Muscle layer of colon (tissue), 2 donors: ENCODE measurements around the gene SLC12A6.

Experiments
- H3K27ac ChIP-seq: one replicate; pipeline ENCODE4 v1.7.0; 2013; ENCODE audit warnings: low read depth, mild to moderate bottlenecking, low read length, moderate library complexity
- H3K27me3 ChIP-seq, 2 donors: one replicate each; pipeline ENCODE4 v1.7.0; 2013; ENCODE audit warnings: low read length in 2 of 2, mild to moderate bottlenecking in 2 of 2; ENCODE audit not compliant: insufficient read depth in 2 of 2, control insufficient read depth in 1 of 2
- H3K36me3 ChIP-seq: one replicate; pipeline ENCODE4 v1.7.0; 2013; ENCODE audit warnings: mild to moderate bottlenecking, low read length; ENCODE audit not compliant: insufficient read depth
- H3K4me1 ChIP-seq: one replicate; pipeline ENCODE4 v1.7.0; 2013; ENCODE audit warnings: mild to moderate bottlenecking, low read length; ENCODE audit not compliant: insufficient read depth
- H3K4me3 ChIP-seq, 2 donors: one replicate each; pipeline ENCODE4 v1.7.0; 2013; ENCODE audit warnings: low read length in 2 of 2, low read depth in 1 of 2, mild to moderate bottlenecking in 1 of 2, moderate library complexity in 1 of 2
- H3K9ac ChIP-seq: one replicate; pipeline ENCODE4 v1.7.0; 2013; ENCODE audit warnings: low read length
- H3K9me3 ChIP-seq: one replicate; pipeline ENCODE4 v1.7.0; 2013; ENCODE audit warnings: mild to moderate bottlenecking, low read length
- donor health status: abdominal sarcoma.
- donor health status: Adenocarcinoma of cecum.

SLC12A6 gene

DNA sequence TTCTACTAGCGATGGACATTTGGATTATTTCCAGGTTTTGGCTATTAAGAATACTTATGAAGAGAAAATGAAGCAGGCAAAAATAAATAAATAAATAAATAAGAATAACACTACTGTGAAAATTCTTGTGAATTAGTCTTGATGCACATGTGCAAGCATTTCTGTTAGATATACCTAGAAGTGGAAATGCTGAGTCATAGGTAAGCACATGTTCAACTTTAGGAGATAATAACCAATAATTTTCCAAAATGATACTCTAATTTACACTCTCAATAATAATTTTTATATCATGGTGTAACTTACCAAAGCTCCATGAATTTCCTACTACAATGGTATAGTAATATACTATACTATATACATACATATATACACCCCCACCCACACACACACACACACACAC is 89.4 kb downstream of the SLC12A6 start:
- Histone ChIP-seq H3K9ac (no peak overlapping the region), H3K36me3 (peaks cover 55% of the 10 kb centered on the region)

DNA sequence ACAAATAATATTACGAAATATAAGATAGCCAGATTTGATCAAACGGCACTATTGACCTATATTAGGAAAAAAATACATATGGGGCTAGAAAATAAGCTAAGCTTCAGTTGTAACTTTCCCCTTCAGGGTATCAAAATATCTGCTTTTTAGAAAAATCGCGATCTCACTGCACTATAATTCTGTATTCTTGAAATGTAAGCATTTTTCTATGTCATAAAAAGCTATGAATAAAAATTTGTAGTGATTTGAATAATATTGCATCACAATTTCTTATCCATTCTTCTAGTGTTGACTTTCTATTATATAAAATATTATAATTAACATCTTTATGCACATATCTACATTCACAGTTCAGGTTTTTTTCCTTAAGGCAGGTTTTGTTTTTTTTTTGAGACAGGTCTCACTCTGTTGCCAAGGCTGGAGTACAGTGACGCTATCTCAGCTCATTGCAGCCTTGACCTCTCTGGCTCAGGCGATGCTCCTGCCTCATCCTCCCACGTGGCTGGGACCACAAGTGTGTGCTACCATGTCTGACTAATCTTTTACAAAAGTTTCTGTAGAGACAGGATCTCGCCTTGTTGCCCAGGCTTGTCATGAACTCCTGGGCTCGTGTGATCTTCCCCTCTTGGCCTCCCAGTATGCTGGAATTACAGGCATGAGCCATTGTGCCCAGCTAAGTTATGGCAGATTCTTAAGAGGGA is 91.2 kb downstream of the SLC12A6 start:
- H3K27me3 ChIP-seq: no peaks in the 10 kb centered on the region
- no peak overlapping the region for H3K9ac ChIP-seq
- no peaks in the 10 kb centered on the region for H3K4me1 ChIP-seq
- H3K9me3 ChIP-seq: no peaks in the 10 kb centered on the region
- H3K27ac ChIP-seq: no peak overlapping the region
- peaks cover 42% of the 10 kb centered on the region for H3K36me3 ChIP-seq
- no peak overlapping the region for H3K4me3 ChIP-seq

More for the DNA sequence above, 89.4 kb downstream of the SLC12A6 start:
- no peaks in the 10 kb centered on the region for H3K9me3 ChIP-seq
- no peaks in the 10 kb centered on the region for H3K4me1 ChIP-seq
- no peak overlapping the region for H3K27ac ChIP-seq
- no peak overlapping the region for H3K4me3 ChIP-seq
- H3K27me3 ChIP-seq: no peaks in the 10 kb centered on the region

DNA sequence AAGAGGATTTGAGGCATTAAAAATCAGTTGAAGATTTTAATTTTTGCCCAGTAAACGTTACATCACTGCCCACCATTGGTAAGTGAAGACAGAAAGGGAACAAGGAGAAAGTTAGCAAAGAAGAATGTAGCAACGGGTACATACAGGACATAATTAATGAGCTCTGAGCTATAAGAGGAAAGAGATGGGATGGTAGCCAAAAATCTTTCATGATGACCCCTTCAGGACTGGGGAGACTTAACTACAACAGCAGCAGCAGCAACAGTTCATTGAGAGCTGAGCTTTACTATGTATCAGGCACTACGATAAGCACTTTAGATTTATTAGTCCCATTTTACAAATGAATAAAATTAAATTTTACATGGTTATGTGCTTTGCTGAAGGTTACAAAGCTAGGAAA is 94.4 kb downstream of the SLC12A6 start:
- no peaks in the 10 kb centered on the region for H3K4me1 ChIP-seq
- H3K36me3 ChIP-seq: peaks cover 48% of the 10 kb centered on the region
- H3K9me3 ChIP-seq: no peaks in the 10 kb centered on the region
- no peak overlapping the region for H3K4me3 ChIP-seq
- no peaks in the 10 kb centered on the region for H3K27me3 ChIP-seq
- H3K27ac ChIP-seq: no peak overlapping the region
- no peak overlapping the region for H3K9ac ChIP-seq

DNA sequence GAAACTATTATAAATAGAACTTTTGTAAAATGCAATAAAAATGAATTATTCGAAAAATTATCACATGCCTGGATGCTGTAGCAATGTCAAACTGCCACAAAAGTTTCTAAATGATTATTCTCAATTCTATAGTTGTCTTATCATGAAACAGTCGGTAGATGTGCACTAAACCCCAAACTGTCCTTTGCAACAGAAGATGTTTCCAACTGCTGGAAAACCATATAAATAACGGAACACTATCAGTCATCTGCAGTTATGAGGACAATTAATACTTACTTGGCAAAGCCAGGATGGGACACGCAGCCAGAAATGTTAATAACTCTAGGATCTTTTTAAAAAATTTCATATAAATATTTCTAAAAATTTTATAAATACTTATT is 95.3 kb downstream of the SLC12A6 start:
- Histone ChIP-seq H3K4me3 (no peak overlapping the region), H3K27me3 (no peaks in the 10 kb centered on the region), H3K36me3 (peaks cover 54% of the 10 kb centered on the region)

DNA sequence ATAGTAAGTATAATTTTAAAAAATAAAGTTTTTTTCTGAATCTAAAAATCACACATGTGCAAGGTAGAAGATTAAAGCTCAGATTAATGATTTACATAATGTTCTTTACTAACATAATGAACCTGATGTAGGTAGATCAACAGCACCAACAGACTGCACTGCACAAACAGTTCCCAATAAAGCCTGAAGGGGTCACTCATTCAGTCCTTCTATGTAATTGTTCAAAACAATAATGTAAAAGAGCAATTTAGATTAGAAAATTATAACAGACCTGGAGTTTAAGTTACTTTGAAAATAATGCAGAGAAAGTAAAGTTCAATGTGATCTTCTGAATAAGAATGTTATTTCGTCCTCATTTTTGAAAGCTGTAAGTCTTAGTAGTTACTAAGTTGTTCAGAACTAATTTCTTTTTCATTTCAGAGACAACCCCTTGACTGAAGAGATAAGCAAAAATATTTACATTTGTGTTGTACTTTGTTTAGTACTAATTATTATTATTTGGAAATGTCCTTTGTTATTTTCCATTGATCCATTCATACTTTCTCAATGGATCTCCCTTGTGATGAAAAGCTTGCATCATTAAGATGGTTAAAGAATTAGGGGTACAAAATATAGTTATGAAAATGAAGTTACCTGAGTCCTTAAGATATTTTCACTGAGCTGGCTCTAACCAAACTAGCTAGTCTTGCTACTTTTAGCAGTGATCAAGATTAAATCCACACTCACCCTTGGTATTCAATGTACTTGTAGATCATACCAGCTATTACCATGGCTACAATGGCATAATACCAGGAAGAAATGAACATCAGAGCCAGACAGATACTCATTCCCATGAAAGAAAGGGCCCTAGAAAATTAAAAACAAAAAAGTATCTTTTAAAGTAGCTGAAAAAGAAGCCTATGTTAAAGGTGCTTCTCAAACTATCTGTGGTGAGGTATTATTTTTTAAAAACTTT is 95.9 kb downstream of the SLC12A6 start:
- Histone ChIP-seq H3K27me3 (no peaks in the 10 kb centered on the region), H3K9ac (no peak overlapping the region), H3K9me3 (no peaks in the 10 kb centered on the region), H3K4me3 (no peak overlapping the region), H3K4me1 (no peaks in the 10 kb centered on the region), H3K27ac (no peak overlapping the region), H3K36me3 (peaks cover 61% of the 10 kb centered on the region)

More for the DNA sequence above, 95.3 kb downstream of the SLC12A6 start:
- no peak overlapping the region for H3K27ac ChIP-seq
- no peaks in the 10 kb centered on the region for H3K9me3 ChIP-seq
- H3K4me1 ChIP-seq: no peaks in the 10 kb centered on the region
- H3K9ac ChIP-seq: no peak overlapping the region

DNA sequence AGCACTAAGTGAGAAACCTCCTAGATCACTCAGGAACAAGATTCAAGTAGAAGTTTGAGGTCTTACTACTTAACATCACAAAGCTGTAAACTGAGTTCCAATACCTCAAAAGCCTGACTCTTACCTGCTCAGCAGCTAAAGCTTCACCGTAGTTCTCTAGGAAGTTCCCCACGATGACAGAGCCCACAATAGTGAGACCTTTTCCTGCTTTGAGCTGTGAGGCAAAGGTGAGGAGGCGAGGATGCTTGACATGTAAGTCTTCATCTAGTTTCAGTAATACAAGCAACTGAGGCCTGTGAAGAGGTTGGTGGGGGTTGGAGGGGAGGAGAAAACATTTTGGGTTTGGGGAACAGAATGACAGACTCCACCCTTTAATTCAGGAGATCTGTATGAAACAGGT is 97.0 kb downstream of the SLC12A6 start:
- Histone ChIP-seq H3K36me3 (peaks cover 70% of the 10 kb centered on the region), H3K9ac (no peak overlapping the region), H3K9me3 (no peaks in the 10 kb centered on the region)

DNA sequence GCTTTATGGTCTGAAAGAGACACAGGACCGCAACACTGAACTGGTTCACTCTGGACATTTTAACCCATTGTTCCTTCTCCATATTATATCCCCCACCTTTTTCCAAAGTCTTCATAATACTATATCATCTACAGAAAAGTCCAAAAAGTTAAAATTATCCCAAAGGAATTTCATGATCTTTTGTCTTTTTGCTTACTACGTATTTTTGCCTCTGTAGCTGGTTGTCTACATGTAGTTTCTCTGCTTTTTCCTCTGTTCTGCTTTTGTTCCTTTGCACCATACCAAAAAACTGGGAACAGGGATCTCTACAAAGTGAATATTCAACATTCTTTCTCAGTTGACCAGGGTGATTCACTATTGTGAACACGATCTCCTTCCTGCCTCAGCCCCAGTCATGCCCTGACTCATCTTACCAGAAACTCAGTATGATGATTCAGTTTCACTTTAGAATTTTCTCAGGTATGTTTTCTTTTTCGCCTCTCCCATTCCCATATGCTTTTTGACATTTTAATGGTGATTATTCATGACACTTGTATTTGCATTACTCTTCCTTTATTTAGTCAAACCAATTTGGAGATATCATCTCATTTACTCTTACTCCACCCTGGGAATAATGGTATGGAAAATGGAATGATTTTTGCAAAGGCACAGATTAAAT is 98.3 kb downstream of the SLC12A6 start:
- H3K9me3 ChIP-seq: no peaks in the 10 kb centered on the region
- no peak overlapping the region for H3K9ac ChIP-seq
- no peaks in the 10 kb centered on the region for H3K4me1 ChIP-seq
- H3K36me3 ChIP-seq: peaks cover 66% of the 10 kb centered on the region
- no peaks in the 10 kb centered on the region for H3K27me3 ChIP-seq
- H3K4me3 ChIP-seq: no peak overlapping the region
- no peak overlapping the region for H3K27ac ChIP-seq

More for the DNA sequence above, 97.0 kb downstream of the SLC12A6 start:
- H3K4me1 ChIP-seq: no peaks in the 10 kb centered on the region
- H3K27me3 ChIP-seq: no peaks in the 10 kb centered on the region
- H3K4me3 ChIP-seq: no peak overlapping the region
- H3K27ac ChIP-seq: no peak overlapping the region

DNA sequence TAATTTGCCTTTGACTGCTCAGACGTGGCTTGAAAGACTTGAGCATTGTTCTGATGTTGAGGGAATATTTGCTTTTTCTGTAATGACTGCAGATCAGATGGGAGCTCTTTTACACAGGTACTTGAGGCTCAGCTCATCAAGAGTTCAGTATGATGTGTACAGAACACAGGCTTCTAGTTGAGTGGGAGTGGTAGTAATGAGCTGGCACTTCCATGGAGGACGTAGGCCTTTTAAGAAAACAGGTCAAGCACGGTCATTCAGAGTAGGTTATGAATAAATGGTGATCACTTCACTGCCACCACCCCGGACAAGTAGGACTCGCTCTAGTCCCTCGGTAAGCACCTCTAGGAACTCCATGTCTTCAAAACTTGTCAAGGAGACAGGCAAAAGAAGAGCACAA is 104.0 kb downstream of the SLC12A6 start:
- Histone ChIP-seq H3K4me3 (no peak overlapping the region), H3K4me1 (no peaks in the 10 kb centered on the region), H3K9me3 (no peaks in the 10 kb centered on the region), H3K27me3 (no peaks in the 10 kb centered on the region), H3K36me3 (peaks cover 64% of the 10 kb centered on the region), H3K27ac (no peak overlapping the region), H3K9ac (no peak overlapping the region)

DNA sequence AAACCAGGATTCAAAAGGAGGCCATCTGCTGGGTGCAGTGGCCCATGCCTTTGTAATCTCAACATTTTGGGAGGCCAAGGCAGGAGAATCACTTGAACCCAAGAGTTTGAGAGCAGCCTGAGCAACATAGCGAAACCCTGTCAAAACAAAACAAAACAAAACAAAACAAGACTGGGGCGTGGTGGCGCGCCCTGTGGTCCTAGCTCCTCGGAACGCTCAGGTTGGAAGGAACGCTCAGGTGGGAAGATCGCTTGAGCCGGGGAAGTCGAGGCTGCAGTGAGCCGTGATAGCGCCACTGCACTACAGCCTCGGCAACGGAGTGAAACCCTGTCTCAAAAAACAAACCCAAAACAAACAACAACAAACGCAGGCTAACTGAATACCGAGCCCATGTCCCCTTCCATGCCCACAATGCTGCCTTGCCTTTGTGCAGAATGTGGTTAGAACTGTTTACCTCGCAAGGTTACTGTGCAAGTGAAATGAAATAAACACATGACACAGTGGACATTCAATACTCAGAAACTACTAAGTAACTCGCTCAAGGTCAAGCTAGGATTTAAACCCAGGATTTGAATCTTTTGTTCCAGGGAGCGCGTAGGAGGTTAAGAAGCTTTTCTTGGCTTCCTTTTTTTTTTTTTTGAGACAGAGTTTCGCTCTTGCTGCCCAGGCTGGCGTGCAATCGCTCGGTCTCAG is 113.5 kb downstream of the SLC12A6 start:
- Histone ChIP-seq H3K36me3 (peaks cover 4% of the 10 kb centered on the region), H3K9ac (peak overlapping the region; percentile 92), H3K27me3 (no peaks in the 10 kb centered on the region), H3K4me3 (peak overlapping the region; percentile 93 to 96), H3K4me1 (peaks cover 7% of the 10 kb centered on the region), H3K27ac (peak overlapping the region; percentile 95), H3K9me3 (no peaks in the 10 kb centered on the region)

DNA sequence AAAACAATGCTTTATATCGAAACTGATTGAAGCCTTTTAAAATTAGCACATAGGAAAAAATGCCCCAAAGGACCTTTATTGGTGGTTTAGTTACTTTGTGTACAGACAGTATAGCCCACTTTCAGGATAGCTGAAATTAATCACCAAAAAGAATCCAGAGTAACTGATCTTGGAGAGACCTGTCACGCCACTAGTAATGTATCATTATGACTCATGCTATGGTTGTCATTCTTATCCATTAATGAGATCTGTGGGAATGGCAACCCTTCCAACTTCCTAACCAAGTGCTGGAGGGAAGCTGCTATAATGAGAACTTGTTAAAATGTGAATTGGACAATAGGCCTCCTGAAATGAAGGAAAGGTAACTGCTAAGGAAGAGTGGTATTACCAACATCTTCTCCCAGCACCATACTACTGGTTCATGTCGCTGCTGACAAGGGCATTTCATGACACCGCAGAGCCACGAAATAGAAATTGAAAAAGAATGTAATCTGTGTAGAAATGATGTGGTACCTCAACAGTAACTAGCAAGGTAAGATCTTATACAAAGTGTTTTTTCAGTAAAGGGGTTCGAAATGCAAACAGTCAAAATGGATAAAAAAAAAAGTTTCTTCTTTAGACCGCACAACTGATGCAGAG is 119.9 kb downstream of the SLC12A6 start:
- Histone ChIP-seq H3K27ac (no peak overlapping the region), H3K27me3 (no peaks in the 10 kb centered on the region), H3K36me3 (no peaks in the 10 kb centered on the region), H3K9me3 (no peaks in the 10 kb centered on the region), H3K4me3 (no peak overlapping the region), H3K4me1 (no peaks in the 10 kb centered on the region), H3K9ac (no peak overlapping the region)
